ENCODE results near the gene SYCE1L. TPM values are rescaled to one million over a fixed set of nuclear protein-coding genes. Genes with fewer than 3 reads are reported as not detected.

Gene SYCE1L
- total RNA-seq, 1 experiment from 2014 or later, result 9.9 TPM

- no peak overlapping the region for H3K4me2 ChIP-seq (ENCODE audit: insufficient read depth, insufficient read length, low read length)
- no peak overlapping the region for H2BK12ac ChIP-seq (ENCODE audit: insufficient read length, low read depth, low read length)
- no peaks in the 10 kb centered on the region for H3K79me2 ChIP-seq (ENCODE audit: insufficient read depth, low read length)
- H3K36me3 Mint-ChIP-seq (ENCODE audit: insufficient read depth in 1 of 3, low read depth in 3 of 3), result peaks cover 4 to 6% (median 5%) of the 10 kb centered on the region in 3 experiments
- no peak overlapping the region; a peak in 1 of 7 replicates for H3K27ac Mint-ChIP-seq
- no peak overlapping the region for H2BK120ac ChIP-seq (ENCODE audit: low read depth, low read length, poor library complexity, severe bottlenecking)
- H3K27me3 ChIP-seq (ENCODE audit: insufficient read depth, low read length), result no peaks in the 10 kb centered on the region
- peaks cover 16 to 19% of the 10 kb centered on the region in 2 experiments for H3K4me1 Mint-ChIP-seq
- peaks cover 4% of the 10 kb centered on the region for H3K23me2 ChIP-seq (ENCODE audit: insufficient read length, low read depth, low read length, poor library complexity, severe bottlenecking)
- no peaks in the 10 kb centered on the region for H3K9me3 ChIP-seq (ENCODE audit: control insufficient read depth, low read depth, low read length)
- H3K23ac ChIP-seq (ENCODE audit: insufficient read length, low read depth, low read length), result no peak overlapping the region
- H4K8ac ChIP-seq (replicated peaks; ENCODE audit: insufficient read length, low read depth, low read length), result no peak overlapping the region
- no peak overlapping the region for H4K91ac ChIP-seq (ENCODE audit: insufficient read length, low read depth, low read length)
- H3K56ac ChIP-seq (ENCODE audit: insufficient read length, low read depth, low read length), result no peak overlapping the region
- no peak overlapping the region for H2BK15ac ChIP-seq (ENCODE audit: low read depth, low read length)
- no peak overlapping the region for H2BK20ac ChIP-seq (ENCODE audit: low read depth, low read length, poor library complexity, severe bottlenecking)
- no peak overlapping the region for H3K4ac ChIP-seq (ENCODE audit: low read depth, low read length)
- no peak overlapping the region for H3K14ac ChIP-seq (ENCODE audit: insufficient read depth, low read length)
- H4K20me1 ChIP-seq (ENCODE audit: control insufficient read depth, insufficient read depth, insufficient read length), result no peaks in the 10 kb centered on the region
- no peak overlapping the region for H3K9ac ChIP-seq (ENCODE audit: extremely low read depth, insufficient read length, low read length)
- no peaks in the 10 kb centered on the region for H3K79me1 ChIP-seq (ENCODE audit: insufficient read depth, low read depth, low read length, poor library complexity, severe bottlenecking)
- peaks cover 2% of the 10 kb centered on the region for H3K27me3 Mint-ChIP-seq (ENCODE audit: low read depth)
- H3K9me3 Mint-ChIP-seq, result no peaks in the 10 kb centered on the region
- no peak overlapping the region for H2AK5ac ChIP-seq (ENCODE audit: insufficient read length, low read length)
- no peak overlapping the region for H3T11ph ChIP-seq (ENCODE audit: low read length)
- WGBS (ENCODE audit: extremely low coverage, insufficient read length, low lambda C conversion rate), result no CpG with 5 or more reads among the region's 12 CpGs
- DNase-seq, result no peak
- no peak overlapping the region for H2AFZ ChIP-seq (ENCODE audit: low read length)
- H3K18ac ChIP-seq (ENCODE audit: insufficient read length, low read depth, low read length), result no peak overlapping the region
- no peak overlapping the region for H4K5ac ChIP-seq (ENCODE audit: insufficient read length, low read depth, low read length)
- no peak overlapping the region for H2BK5ac ChIP-seq (ENCODE audit: insufficient read length, low read length)
- 0 out of 5 replicates have a peak overlapping the region, but pooled peaks of 1 of the 2 experiments have one; percentile 35 for H3K4me3 Mint-ChIP-seq
- peaks cover 3% of the 10 kb centered on the region; the same call in 1 of the 2 replicates for H3K4me1 ChIP-seq (ENCODE audit: insufficient read depth, low read length)
- H3K27ac ChIP-seq (ENCODE audit: insufficient read length, low read depth, low read length), result no peak overlapping the region
- no peak for TF ChIP-seq CTCF (conservative IDR thresholded peaks at IDR 0.05)
Measured at GRCh38 chr16:77214411-77215138, 15.4 kb downstream of the SYCE1L start.

Data from H9 (cell line).